HEK293 (cell line): ENCODE measurements around the gene CALML4.

ENCODE experiments used
- BCL11B ChIP-seq: fragments of 450-650 bp; formaldehyde crosslinking; IDR thresholded peaks from 2 replicates; pipeline ENCODE4 v1.5.1; 2016; ENCODE audit warnings: low read depth, missing biosample characterization, missing genetic modification characterization
- KLF10 ChIP-seq: fragments of 450-650 bp; IDR thresholded peaks from 2 replicates; pipeline ENCODE4 v1.5.1; 2018; ENCODE audit warnings: missing biosample characterization, mild to moderate bottlenecking, missing genetic modification characterization
- KLF8 ChIP-seq: fragments of 450-650 bp; formaldehyde crosslinking; IDR thresholded peaks from 2 replicates; pipeline ENCODE4 v1.5.1; 2016; ENCODE audit warnings: missing biosample characterization, missing genetic modification characterization
- KLF9 ChIP-seq: fragments of 450-650 bp; formaldehyde crosslinking; IDR thresholded peaks from 2 replicates; pipeline ENCODE4 v1.5.1; 2016; ENCODE audit warnings: missing biosample characterization, missing genetic modification characterization, low read depth
- MYNN ChIP-seq: fragments of 450-650 bp; formaldehyde crosslinking; IDR thresholded peaks from 2 replicates; pipeline ENCODE4 v1.5.1; 2016; ENCODE audit warnings: missing biosample characterization, missing genetic modification characterization, borderline replicate concordance
- OVOL3 ChIP-seq: fragments of 450-650 bp; formaldehyde crosslinking; IDR thresholded peaks from 2 replicates; pipeline ENCODE4 v1.5.1; 2016; ENCODE audit warnings: missing biosample characterization, missing genetic modification characterization
- SETDB1 ChIP-seq: IDR thresholded peaks from one replicate; pipeline ENCODE4 v1.6.1; 2017; ENCODE audit warnings: mild to moderate bottlenecking, low read length, moderate library complexity, mixed read lengths; ENCODE audit not compliant: insufficient read length
- SP2 ChIP-seq: fragments of 450-650 bp; formaldehyde crosslinking; IDR thresholded peaks from 2 replicates; pipeline ENCODE4 v1.5.1; 2016; ENCODE audit warnings: missing biosample characterization, missing genetic modification characterization
- SP3 ChIP-seq: fragments of 450-650 bp; formaldehyde crosslinking; IDR thresholded peaks from 2 replicates; pipeline ENCODE4 v1.5.1; 2016; ENCODE audit warnings: missing biosample characterization, missing genetic modification characterization
- ZBTB20 ChIP-seq: fragments of 450-650 bp; formaldehyde crosslinking; IDR thresholded peaks from 2 replicates; pipeline ENCODE4 v1.5.1; 2016; ENCODE audit warnings: missing biosample characterization, missing genetic modification characterization
- ZFP41 ChIP-seq: fragments of 450-650 bp; formaldehyde crosslinking; IDR thresholded peaks from 2 replicates; pipeline ENCODE4 v1.5.1; 2016; ENCODE audit warnings: missing biosample characterization, missing genetic modification characterization, borderline replicate concordance
- ZFP69B ChIP-seq: fragments of 450-650 bp; formaldehyde crosslinking; IDR thresholded peaks from 2 replicates; pipeline ENCODE4 v1.5.1; 2016; ENCODE audit warnings: missing biosample characterization, missing genetic modification characterization
- ZNF114 ChIP-seq: fragments of 450-650 bp; formaldehyde crosslinking; IDR thresholded peaks from 2 replicates; pipeline ENCODE4 v1.5.0; 2017; ENCODE audit warnings: missing biosample characterization, missing genetic modification characterization
- ZNF132 ChIP-seq: fragments of 450-650 bp; formaldehyde crosslinking; IDR thresholded peaks from 2 replicates; pipeline ENCODE4 v1.5.1; 2017; ENCODE audit warnings: missing biosample characterization, missing genetic modification characterization, borderline replicate concordance
- ZNF169 ChIP-seq: fragments of 450-650 bp; formaldehyde crosslinking; IDR thresholded peaks from 2 replicates; pipeline ENCODE4 v1.5.1; 2016; ENCODE audit warnings: missing biosample characterization, missing genetic modification characterization
- ZNF214 ChIP-seq: fragments of 450-650 bp; formaldehyde crosslinking; IDR thresholded peaks from 2 replicates; pipeline ENCODE4 v1.5.1; 2017; ENCODE audit warnings: missing biosample characterization, mild to moderate bottlenecking, missing genetic modification characterization, borderline replicate concordance
- ZNF23 ChIP-seq: fragments of 450-650 bp; formaldehyde crosslinking; IDR thresholded peaks from 2 replicates; pipeline ENCODE4 v1.5.1; 2016; ENCODE audit warnings: missing biosample characterization, missing genetic modification characterization, borderline replicate concordance
- ZNF302 ChIP-seq: fragments of 450-650 bp; formaldehyde crosslinking; IDR thresholded peaks from 2 replicates; pipeline ENCODE4 v1.5.1; 2016; ENCODE audit warnings: missing biosample characterization, missing genetic modification characterization, low read depth
- ZNF354C ChIP-seq: fragments of 450-650 bp; formaldehyde crosslinking; IDR thresholded peaks from 2 replicates; pipeline ENCODE4 v1.5.1; 2016; ENCODE audit warnings: missing biosample characterization, missing genetic modification characterization, low read depth, borderline replicate concordance
- ZNF48 ChIP-seq: fragments of 450-650 bp; formaldehyde crosslinking; IDR thresholded peaks from 2 replicates; pipeline ENCODE4 v1.5.1; 2016; ENCODE audit warnings: missing biosample characterization, missing genetic modification characterization
- ZNF529 ChIP-seq: fragments of 450-650 bp; formaldehyde crosslinking; IDR thresholded peaks from 2 replicates; pipeline ENCODE4 v1.5.1; 2017; ENCODE audit warnings: missing genetic modification characterization, missing biosample characterization; ENCODE audit not compliant: insufficient replicate concordance
- ZNF596 ChIP-seq: fragments of 450-650 bp; IDR thresholded peaks from 2 replicates; pipeline ENCODE4 v1.5.0; 2018; ENCODE audit warnings: missing biosample characterization, mild to moderate bottlenecking, missing genetic modification characterization, moderate library complexity
- ZNF624 ChIP-seq: fragments of 450-650 bp; formaldehyde crosslinking; IDR thresholded peaks from 2 replicates; pipeline ENCODE4 v1.5.1; 2017; ENCODE audit warnings: missing biosample characterization, missing genetic modification characterization
- ZNF629 ChIP-seq: fragments of 450-650 bp; formaldehyde crosslinking; IDR thresholded peaks from 2 replicates; pipeline ENCODE4 v1.5.1; 2017; ENCODE audit warnings: missing biosample characterization, missing genetic modification characterization
- ZNF658 ChIP-seq: fragments of 450-650 bp; formaldehyde crosslinking; IDR thresholded peaks from 2 replicates; pipeline ENCODE4; 2016; ENCODE audit warnings: missing biosample characterization, missing genetic modification characterization
- ZNF660 ChIP-seq: fragments of 450-650 bp; IDR thresholded peaks from 2 replicates; pipeline ENCODE4 v1.5.1; 2018; ENCODE audit warnings: missing biosample characterization, mild to moderate bottlenecking, missing genetic modification characterization
- ZNF677 ChIP-seq: fragments of 450-650 bp; IDR thresholded peaks from 2 replicates; pipeline ENCODE4 v1.5.0; 2018; ENCODE audit warnings: missing biosample characterization, mild to moderate bottlenecking, missing genetic modification characterization, moderate library complexity
- ZNF76 ChIP-seq: fragments of 450-650 bp; formaldehyde crosslinking; IDR thresholded peaks from 2 replicates; pipeline ENCODE4; 2016; ENCODE audit warnings: low read depth, missing biosample characterization, missing genetic modification characterization, borderline replicate concordance
- ZNF843 ChIP-seq: fragments of 450-650 bp; formaldehyde crosslinking; IDR thresholded peaks from 2 replicates; pipeline ENCODE4 v1.5.1; 2016; ENCODE audit warnings: missing biosample characterization, missing genetic modification characterization
- TF ChIP-seq, protein P1 (sequence below): fragments of 450-650 bp; formaldehyde crosslinking; conservative IDR thresholded peaks from 2 replicates; pipeline ENCODE4 v1.5.1; 2016; ENCODE audit warnings: low read depth, missing biosample characterization, missing genetic modification characterization
- TF ChIP-seq, protein P2 (sequence below): fragments of 450-650 bp; formaldehyde crosslinking; IDR thresholded peaks from 2 replicates; pipeline ENCODE4 v1.5.1; 2016; ENCODE audit warnings: missing biosample characterization, missing genetic modification characterization
- TF ChIP-seq, protein P3 (sequence below): fragments of 450-650 bp; IDR thresholded peaks from 2 replicates; pipeline ENCODE4 v1.5.1; 2018; ENCODE audit warnings: missing biosample characterization, missing genetic modification characterization
- TF ChIP-seq, protein P4 (sequence below): fragments of 450-650 bp; formaldehyde crosslinking; IDR thresholded peaks from 2 replicates; pipeline ENCODE4 v1.5.1; 2017; ENCODE audit warnings: missing biosample characterization, missing genetic modification characterization
- TF ChIP-seq, protein P5 (sequence below): fragments of 450-650 bp; formaldehyde crosslinking; IDR thresholded peaks from 2 replicates; pipeline ENCODE4 v1.5.1; 2017; ENCODE audit warnings: missing biosample characterization, missing genetic modification characterization

The CALML4 gene

DNA sequence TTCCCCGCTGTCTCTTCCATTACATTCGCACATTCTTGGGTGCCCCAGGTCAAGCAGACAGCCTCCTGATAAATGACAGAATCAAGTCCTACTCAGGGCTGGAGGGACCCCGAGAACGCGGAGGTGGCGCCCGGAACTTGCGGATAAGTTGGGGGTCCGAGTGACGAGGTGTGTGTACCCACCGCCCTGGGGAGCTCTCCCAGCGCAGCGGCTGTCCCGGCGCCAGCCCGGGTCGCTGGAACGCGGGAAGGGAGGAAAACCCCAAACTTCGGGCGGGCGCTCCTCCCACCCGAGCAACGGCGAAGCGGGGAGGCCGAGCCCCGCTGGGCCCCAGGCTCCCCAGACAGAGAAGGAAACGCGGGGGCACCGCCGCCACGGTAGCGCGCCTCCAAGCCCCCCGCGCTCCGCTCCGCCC, 23.8 kb upstream of the CALML4 start (continued):
- peak; percentile 57; the same call in 1 of the 2 replicates for TF ChIP-seq ZFP69B (tag by site-specific recombination)
- no peak for TF ChIP-seq ZNF354C (tag by site-specific recombination)
- no peak for TF ChIP-seq ZNF660 (tag by site-specific recombination)
- TF ChIP-seq ZNF302, result no peak
- TF ChIP-seq, protein P1, sequence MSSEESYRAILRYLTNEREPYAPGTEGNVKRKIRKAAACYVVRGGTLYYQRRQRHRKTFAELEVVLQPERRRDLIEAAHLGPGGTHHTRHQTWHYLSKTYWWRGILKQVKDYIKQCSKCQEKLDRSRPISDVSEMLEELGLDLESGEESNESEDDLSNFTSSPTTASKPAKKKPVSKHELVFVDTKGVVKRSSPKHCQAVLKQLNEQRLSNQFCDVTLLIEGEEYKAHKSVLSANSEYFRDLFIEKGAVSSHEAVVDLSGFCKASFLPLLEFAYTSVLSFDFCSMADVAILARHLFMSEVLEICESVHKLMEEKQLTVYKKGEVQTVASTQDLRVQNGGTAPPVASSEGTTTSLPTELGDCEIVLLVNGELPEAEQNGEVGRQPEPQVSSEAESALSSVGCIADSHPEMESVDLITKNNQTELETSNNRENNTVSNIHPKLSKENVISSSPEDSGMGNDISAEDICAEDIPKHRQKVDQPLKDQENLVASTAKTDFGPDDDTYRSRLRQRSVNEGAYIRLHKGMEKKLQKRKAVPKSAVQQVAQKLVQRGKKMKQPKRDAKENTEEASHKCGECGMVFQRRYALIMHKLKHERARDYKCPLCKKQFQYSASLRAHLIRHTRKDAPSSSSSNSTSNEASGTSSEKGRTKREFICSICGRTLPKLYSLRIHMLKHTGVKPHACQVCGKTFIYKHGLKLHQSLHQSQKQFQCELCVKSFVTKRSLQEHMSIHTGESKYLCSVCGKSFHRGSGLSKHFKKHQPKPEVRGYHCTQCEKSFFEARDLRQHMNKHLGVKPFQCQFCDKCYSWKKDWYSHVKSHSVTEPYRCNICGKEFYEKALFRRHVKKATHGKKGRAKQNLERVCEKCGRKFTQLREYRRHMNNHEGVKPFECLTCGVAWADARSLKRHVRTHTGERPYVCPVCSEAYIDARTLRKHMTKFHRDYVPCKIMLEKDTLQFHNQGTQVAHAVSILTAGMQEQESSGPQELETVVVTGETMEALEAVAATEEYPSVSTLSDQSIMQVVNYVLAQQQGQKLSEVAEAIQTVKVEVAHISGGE (tag by site-specific recombination), result 0 out of 2 replicates have a peak, but pooled peaks have one; percentile 9
- TF ChIP-seq, protein P2, sequence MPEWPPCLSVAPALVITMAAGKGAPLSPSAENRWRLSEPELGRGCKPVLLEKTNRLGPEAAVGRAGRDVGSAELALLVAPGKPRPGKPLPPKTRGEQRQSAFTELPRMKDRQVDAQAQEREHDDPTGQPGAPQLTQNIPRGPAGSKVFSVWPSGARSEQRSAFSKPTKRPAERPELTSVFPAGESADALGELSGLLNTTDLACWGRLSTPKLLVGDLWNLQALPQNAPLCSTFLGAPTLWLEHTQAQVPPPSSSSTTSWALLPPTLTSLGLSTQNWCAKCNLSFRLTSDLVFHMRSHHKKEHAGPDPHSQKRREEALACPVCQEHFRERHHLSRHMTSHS (tag by site-specific recombination), result no peak
- peak; percentile 44; the same call in 1 of the 2 replicates for TF ChIP-seq ZNF76 (tag by site-specific recombination)
- no peak for TF ChIP-seq ZNF114 (tag by site-specific recombination)
- no peak for TF ChIP-seq OVOL3 (tag by site-specific recombination)
- TF ChIP-seq KLF10 (tag by site-specific recombination), result no peak
- peak; percentile 41; the same call in 1 of the 2 replicates for TF ChIP-seq ZNF843 (tag by site-specific recombination)
- TF ChIP-seq ZNF629 (tag by site-specific recombination), result no peak
- TF ChIP-seq ZNF596 (tag by site-specific recombination), result no peak
- no peak for TF ChIP-seq ZFP41 (tag by site-specific recombination)
- TF ChIP-seq, protein P3, sequence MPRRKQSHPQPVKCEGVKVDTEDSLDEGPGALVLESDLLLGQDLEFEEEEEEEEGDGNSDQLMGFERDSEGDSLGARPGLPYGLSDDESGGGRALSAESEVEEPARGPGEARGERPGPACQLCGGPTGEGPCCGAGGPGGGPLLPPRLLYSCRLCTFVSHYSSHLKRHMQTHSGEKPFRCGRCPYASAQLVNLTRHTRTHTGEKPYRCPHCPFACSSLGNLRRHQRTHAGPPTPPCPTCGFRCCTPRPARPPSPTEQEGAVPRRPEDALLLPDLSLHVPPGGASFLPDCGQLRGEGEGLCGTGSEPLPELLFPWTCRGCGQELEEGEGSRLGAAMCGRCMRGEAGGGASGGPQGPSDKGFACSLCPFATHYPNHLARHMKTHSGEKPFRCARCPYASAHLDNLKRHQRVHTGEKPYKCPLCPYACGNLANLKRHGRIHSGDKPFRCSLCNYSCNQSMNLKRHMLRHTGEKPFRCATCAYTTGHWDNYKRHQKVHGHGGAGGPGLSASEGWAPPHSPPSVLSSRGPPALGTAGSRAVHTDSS (tag by site-specific recombination), result no peak
- TF ChIP-seq, protein P4, sequence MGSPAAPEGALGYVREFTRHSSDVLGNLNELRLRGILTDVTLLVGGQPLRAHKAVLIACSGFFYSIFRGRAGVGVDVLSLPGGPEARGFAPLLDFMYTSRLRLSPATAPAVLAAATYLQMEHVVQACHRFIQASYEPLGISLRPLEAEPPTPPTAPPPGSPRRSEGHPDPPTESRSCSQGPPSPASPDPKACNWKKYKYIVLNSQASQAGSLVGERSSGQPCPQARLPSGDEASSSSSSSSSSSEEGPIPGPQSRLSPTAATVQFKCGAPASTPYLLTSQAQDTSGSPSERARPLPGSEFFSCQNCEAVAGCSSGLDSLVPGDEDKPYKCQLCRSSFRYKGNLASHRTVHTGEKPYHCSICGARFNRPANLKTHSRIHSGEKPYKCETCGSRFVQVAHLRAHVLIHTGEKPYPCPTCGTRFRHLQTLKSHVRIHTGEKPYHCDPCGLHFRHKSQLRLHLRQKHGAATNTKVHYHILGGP (tag by site-specific recombination), result no peak
- TF ChIP-seq SP3, result no peak; the same call in 1 of the 2 replicates
- TF ChIP-seq SP2 (tag by site-specific recombination), result peak; percentile 32; the same call in 1 of the 2 replicates
- TF ChIP-seq ZNF23, result no peak
- TF ChIP-seq ZNF529 (tag by site-specific recombination), result no peak
- no peak for TF ChIP-seq ZNF658 (tag by site-specific recombination)
- no peak for TF ChIP-seq ZNF214 (tag by site-specific recombination)
- TF ChIP-seq ZNF169, result no peak
- peak; percentile 73; the same call in 1 of the 2 replicates for TF ChIP-seq ZBTB20 (tag by site-specific recombination)
- no peak for TF ChIP-seq ZNF624 (tag by site-specific recombination)
- no peak for TF ChIP-seq MYNN (tag by site-specific recombination)
- TF ChIP-seq ZNF48 (tag by site-specific recombination), result no peak
- TF ChIP-seq ZNF132 (tag by site-specific recombination), result no peak
- TF ChIP-seq SETDB1, result no peak
- TF ChIP-seq BCL11B (tag by site-specific recombination), result no peak
- no peak for TF ChIP-seq ZNF677
- TF ChIP-seq, protein P5, sequence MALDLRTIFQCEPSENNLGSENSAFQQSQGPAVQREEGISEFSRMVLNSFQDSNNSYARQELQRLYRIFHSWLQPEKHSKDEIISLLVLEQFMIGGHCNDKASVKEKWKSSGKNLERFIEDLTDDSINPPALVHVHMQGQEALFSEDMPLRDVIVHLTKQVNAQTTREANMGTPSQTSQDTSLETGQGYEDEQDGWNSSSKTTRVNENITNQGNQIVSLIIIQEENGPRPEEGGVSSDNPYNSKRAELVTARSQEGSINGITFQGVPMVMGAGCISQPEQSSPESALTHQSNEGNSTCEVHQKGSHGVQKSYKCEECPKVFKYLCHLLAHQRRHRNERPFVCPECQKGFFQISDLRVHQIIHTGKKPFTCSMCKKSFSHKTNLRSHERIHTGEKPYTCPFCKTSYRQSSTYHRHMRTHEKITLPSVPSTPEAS, result 0 out of 2 replicates have a peak, but pooled peaks have one; percentile 9
- peak; percentile 33; the same call in 1 of the 2 replicates for TF ChIP-seq KLF9 (tag by site-specific recombination)
- TF ChIP-seq KLF8 (tag by site-specific recombination), result no peak
